ENCODE measurements around the gene TSPAN31. TPM values are rescaled to one million over a fixed set of nuclear protein-coding genes. Genes with fewer than 3 reads are reported as not detected.

Gene TSPAN31
- polyA plus RNA-seq, 3 donors from 2014 or later, result 62.1 to 103 (median 72.6) TPM

- Mint-ChIP-seq H3K27ac (peak overlapping the region in 5 of 6 donors; percentile 69 to 87 (median 76)), H3K4me1 (peaks cover 51 to 59% of the 10 kb centered on the region in 2 donors)
Observed at GRCh38 chr12:57755454-57756372, 10.9 kb downstream of the TSPAN31 start.

DNA sequence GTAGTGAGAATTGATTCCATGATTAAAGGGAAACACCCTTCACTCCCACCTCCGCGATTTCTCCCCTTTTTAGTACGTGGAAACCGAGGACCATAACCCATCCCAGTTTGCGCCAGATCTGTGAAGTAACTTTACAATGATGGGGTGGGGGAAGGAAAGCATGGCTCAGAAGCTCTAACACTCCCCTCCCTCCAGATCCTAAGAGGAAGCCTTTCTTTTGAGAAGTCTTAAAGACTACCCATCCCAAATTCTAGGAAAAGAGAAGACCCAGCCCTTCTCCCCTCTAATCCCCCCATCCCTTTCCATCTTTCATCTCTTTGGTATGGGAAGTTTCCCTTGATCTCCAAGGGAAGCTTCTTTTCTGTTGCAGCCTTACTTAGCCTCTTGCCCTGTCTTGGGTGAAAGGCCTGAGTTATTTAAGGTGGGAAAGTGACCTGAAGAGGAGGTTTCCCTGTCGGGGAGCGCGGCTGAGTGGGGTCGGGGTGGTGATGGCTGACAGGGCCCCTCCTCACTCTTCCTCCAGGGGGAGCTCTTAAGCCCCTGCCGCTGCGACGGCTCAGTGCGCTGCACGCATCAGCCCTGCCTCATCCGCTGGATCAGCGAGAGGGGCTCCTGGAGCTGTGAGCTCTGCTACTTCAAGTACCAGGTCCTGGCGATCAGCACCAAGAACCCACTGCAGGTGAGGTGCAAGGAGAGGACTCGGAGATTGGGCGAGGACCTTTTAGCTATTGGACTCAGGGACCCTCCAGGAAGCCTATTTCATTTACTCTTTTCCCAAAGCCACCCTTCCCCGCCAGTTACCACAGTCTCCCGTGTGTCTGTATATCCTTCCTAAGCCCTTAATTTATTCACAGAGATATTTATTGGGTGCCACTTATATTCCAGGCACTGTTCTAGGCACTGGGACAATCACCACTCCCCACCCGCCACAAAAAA is 11.8 kb downstream of the TSPAN31 start:
- Mint-ChIP-seq H3K9me3 (no peaks in the 10 kb centered on the region), H3K27me3 (ENCODE audit: low read depth in 3 of 3) (peaks cover 6 to 13% (median 8%) of the 10 kb centered on the region in 3 donors), H3K4me3 (peak overlapping the region; percentile 80 to 92 (median 85)), H3K27ac (peak overlapping the region; percentile 55 to 91 (median 76)), H3K36me3 (peaks cover 0 to 8% (median 3%) of the 10 kb centered on the region in 3 donors), H3K4me1 (peaks cover 43 to 49% of the 10 kb centered on the region in 2 donors)
- peak; percentile 54 to 63 (median 62) for DNase-seq

More at GRCh38 chr12:57755454-57756372, 10.9 kb downstream of the TSPAN31 start:
- Mint-ChIP-seq H3K36me3 (peaks cover 0 to 4% (median 3%) of the 10 kb centered on the region in 3 donors), H3K27me3 (ENCODE audit: low read depth in 3 of 3) (peaks cover 6 to 13% (median 10%) of the 10 kb centered on the region in 3 donors), H3K4me3 (peak overlapping the region; percentile 80 to 92 (median 85)), H3K9me3 (no peaks in the 10 kb centered on the region)
- DNase-seq, result peak; percentile 47 to 56 (median 55)

GRCh38 chr12:57757771-57758170 is 12.9 kb downstream of the TSPAN31 start:
- H3K9me3 Mint-ChIP-seq, result no peaks in the 10 kb centered on the region
- H3K36me3 Mint-ChIP-seq, result peaks cover 0 to 8% (median 3%) of the 10 kb centered on the region in 3 donors
- H3K4me1 Mint-ChIP-seq, result peaks cover 32 to 38% of the 10 kb centered on the region in 2 donors
- H3K4me3 Mint-ChIP-seq, result peak overlapping the region in 1 of 5 donors; percentile 15
- no peak overlapping the region for H3K27ac Mint-ChIP-seq
- DNase-seq, result no peak
- peaks cover 1 to 7% (median 4%) of the 10 kb centered on the region in 3 donors for H3K27me3 Mint-ChIP-seq (ENCODE audit: low read depth in 3 of 3)

DNA sequence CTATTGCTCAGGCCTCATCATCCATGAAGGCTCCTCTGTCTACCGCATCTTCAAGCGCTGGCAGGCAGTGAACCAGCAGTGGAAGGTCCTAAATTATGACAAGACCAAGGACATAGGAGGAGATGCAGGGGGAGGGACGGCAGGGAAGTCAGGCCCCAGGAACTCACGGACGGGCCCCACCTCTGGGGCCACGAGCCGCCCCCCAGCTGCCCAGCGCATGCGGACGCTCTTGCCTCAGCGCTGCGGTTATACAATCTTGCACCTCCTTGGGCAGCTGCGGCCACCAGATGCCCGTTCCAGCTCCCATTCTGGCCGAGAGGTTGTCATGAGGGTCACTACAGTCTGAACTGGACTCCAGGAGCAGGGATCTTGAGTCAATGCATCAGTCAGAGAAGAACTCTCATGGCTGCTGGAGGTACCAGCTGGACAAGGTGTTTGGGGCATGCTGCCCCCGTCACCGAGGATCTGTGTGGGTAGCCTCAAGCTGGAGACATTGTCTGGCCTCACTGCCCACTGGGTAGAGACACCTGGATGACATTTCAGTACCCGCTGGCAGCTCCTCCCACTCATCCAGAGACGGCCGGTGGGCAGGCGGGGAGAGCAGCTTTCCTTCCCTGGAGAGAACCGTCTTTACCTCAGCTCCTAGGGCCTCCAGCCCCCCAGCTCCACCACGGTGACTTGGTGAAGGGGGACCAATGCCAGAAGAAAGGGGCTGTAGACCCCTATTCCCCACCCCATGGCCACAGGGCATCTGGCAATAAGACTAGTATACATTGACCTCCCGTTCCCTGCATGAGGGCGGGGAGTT is 13.9 kb downstream of the TSPAN31 start:
- DNase-seq, result no peak
- H3K4me3 Mint-ChIP-seq, result no peak overlapping the region
- H3K36me3 Mint-ChIP-seq, result peaks cover 0 to 8% (median 3%) of the 10 kb centered on the region in 3 donors
- no peak overlapping the region for H3K27ac Mint-ChIP-seq
- peaks cover 8 to 15% (median 12%) of the 10 kb centered on the region in 3 donors for H3K27me3 Mint-ChIP-seq (ENCODE audit: low read depth in 3 of 3)
- H3K9me3 Mint-ChIP-seq, result no peaks in the 10 kb centered on the region
- peaks cover 22 to 28% of the 10 kb centered on the region in 2 donors for H3K4me1 Mint-ChIP-seq

- Mint-ChIP-seq H3K9me3 (no peaks in the 10 kb centered on the region), H3K36me3 (peaks cover 0 to 8% (median 3%) of the 10 kb centered on the region in 3 donors), H3K4me3 (no peak overlapping the region), H3K27me3 (ENCODE audit: low read depth in 3 of 3) (peaks cover 8 to 20% (median 11%) of the 10 kb centered on the region in 3 donors), H3K4me1 (peaks cover 20 to 25% of the 10 kb centered on the region in 2 donors), H3K27ac (no peak overlapping the region)
- DNase-seq, result peak in 1 of 3 donors; percentile 33
Observed at GRCh38 chr12:57759360-57759980, 14.6 kb downstream of the TSPAN31 start.

DNA sequence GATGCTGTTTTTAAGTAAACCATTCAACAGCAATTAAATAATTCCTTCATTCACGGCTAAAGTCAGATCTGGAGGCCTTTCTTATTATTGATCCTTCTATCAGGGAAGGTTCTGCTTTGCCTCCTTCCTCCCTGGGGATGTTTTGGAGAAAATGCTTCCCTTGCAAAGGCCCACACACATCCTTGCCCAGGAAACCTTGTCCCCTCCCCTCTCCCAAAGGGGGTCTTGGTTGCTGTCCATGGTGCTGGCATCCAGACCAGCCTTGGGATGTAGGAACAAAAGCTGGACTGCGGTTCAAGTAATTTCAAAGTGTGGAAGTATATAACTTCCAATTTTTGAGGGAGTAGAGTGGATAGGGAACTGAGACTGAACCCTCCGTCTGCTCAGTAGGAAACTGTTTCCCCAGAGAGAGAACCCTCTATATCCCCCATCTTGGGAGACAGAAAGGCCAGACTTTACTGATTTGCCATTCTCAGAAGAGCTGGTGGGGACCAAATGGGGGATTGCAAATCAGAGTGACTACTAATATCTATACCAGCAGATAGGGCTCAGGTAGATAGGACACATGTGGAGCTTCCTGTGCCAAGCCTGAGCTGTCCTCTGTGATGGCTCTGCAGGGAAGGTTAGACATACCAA is 15.6 kb downstream of the TSPAN31 start:
- Mint-ChIP-seq H3K9me3 (no peaks in the 10 kb centered on the region), H3K4me3 (no peak overlapping the region), H3K27me3 (ENCODE audit: low read depth in 3 of 3) (peaks cover 11 to 23% (median 13%) of the 10 kb centered on the region in 3 donors), H3K36me3 (peaks cover 0 to 8% (median 3%) of the 10 kb centered on the region in 3 donors), H3K27ac (no peak overlapping the region), H3K4me1 (peaks cover 27 to 31% of the 10 kb centered on the region in 2 donors)
- no peak for DNase-seq

- H3K27me3 Mint-ChIP-seq (ENCODE audit: low read depth in 3 of 3), result peaks cover 16 to 31% (median 19%) of the 10 kb centered on the region in 3 donors
- H3K4me3 Mint-ChIP-seq, result no peak overlapping the region
- H3K36me3 Mint-ChIP-seq, result peaks cover 0 to 8% (median 3%) of the 10 kb centered on the region in 3 donors
- DNase-seq, result no peak
- H3K9me3 Mint-ChIP-seq, result no peaks in the 10 kb centered on the region
- no peak overlapping the region for H3K27ac Mint-ChIP-seq
- peaks cover 31 to 36% of the 10 kb centered on the region in 2 donors for H3K4me1 Mint-ChIP-seq
Observed at GRCh38 chr12:57761391-57761998, 16.7 kb downstream of the TSPAN31 start.

DNA sequence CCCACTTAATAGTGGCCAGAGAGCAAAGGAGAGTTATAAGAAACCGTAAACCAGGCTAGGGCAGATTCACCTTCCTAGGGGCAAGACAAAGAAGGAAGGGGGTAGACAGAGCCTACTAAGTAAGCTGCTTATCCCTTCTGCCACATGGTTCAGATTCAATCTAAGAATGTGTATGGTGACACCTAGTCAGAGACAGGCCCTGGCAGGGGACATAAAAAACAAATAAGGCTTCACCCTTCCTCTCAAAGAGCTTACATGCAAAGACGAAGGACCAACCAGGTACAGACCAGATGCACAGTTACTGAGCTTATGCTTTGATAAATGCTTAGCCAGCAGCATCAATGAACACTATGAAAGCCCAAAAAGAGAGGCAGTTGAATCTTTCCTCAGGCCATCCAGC is 17.6 kb downstream of the TSPAN31 start:
- Mint-ChIP-seq H3K4me1 (peaks cover 29 to 35% of the 10 kb centered on the region in 2 donors), H3K36me3 (peaks cover 0 to 8% (median 3%) of the 10 kb centered on the region in 3 donors), H3K9me3 (no peaks in the 10 kb centered on the region), H3K27me3 (ENCODE audit: low read depth in 3 of 3) (peaks cover 16 to 30% (median 20%) of the 10 kb centered on the region in 3 donors), H3K4me3 (no peak overlapping the region), H3K27ac (no peak overlapping the region)
- DNase-seq, result no peak

DNA sequence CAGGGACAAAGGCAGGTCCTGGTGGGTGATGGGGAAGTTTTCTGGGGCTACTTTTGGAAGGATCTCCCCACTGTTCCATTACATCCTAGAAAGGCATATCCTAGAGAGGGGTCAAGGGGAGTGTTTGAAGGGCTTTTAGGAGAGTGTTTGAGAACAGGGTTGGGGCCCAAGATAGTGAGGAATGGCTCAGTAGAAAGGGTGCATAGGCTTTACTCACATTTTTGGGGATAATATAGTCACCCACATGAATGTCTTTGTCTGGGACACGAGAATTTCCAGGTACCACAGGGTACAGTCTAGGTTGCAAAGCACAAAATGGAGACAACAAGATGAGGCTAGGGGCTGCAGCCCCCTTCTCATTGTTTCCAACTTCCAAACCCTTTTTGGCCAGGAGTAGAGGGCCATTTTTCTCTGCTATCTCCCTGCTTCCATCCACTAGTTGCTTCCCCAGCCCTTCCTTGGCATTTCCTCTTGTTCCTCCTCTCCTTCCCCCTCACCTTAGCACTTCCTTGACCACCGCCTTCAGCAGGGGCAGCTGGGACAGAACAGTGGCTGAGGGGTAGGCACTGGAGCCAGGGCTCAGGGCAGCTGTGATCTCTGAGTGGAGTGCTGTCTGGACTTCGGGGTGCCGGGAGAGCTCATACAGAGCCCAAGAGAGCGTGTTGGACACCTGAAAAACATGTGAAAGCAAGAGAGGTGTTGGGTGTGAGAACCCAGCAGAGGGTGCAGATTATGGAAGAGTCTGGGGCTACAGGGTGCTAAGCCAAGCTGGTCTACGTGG is 19.2 kb downstream of the TSPAN31 start:
- H3K4me1 Mint-ChIP-seq, result peaks cover 29 to 35% of the 10 kb centered on the region in 2 donors
- DNase-seq, result no peak
- H3K36me3 Mint-ChIP-seq, result peaks cover 3 to 10% (median 4%) of the 10 kb centered on the region in 3 donors
- no peak overlapping the region for H3K27ac Mint-ChIP-seq
- H3K9me3 Mint-ChIP-seq, result no peaks in the 10 kb centered on the region
- H3K4me3 Mint-ChIP-seq, result peak overlapping the region; percentile 52 to 83 (median 69)
- H3K27me3 Mint-ChIP-seq (ENCODE audit: low read depth in 3 of 3), result peaks cover 18 to 30% (median 20%) of the 10 kb centered on the region in 3 donors

DNA sequence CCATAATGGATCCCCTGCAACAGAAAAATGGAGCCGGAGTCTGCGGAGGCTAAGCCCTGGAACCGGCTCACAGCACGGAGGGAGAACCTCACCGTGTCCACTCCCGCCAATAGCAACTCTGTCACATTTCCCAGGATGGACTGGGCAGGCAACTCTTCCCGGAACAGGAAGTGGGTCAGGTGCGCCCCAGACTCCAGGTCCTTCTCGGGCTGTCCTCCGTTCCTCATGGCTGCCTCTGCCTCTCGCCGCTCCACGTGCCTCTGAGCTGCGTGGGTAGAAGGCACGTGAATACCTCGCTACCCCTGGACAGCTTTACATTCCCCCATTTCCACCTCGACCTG is 19.8 kb downstream of the TSPAN31 start:
- Mint-ChIP-seq H3K27ac (no peak overlapping the region), H3K4me1 (peaks cover 29 to 30% of the 10 kb centered on the region in 2 donors), H3K9me3 (no peaks in the 10 kb centered on the region), H3K36me3 (peaks cover 0 to 13% (median 6%) of the 10 kb centered on the region in 3 donors), H3K27me3 (ENCODE audit: low read depth in 3 of 3) (peaks cover 19 to 30% (median 20%) of the 10 kb centered on the region in 3 donors), H3K4me3 (peak overlapping the region; percentile 52 to 83 (median 69))
- no peak for DNase-seq

Data from immature natural killer cell (primary cell).